GM23338 (cell line): ENCODE results near the gene PRR13. TPM values are rescaled to one million over a fixed set of nuclear protein-coding genes. Genes with fewer than 3 reads are reported as not detected.

Experiments used
- ATAC-seq: fragments of 200-7000 bp; cut with Tn5 transposase; 3 replicates; pipeline ENCODE4 v1.9.1; 2020
- DNase-seq: peaks from one replicate; pipeline ENCODE4 v3.0.0-alpha.2; 2015; ENCODE audit warnings: low spot score
- H2AFZ ChIP-seq: fragments of 200-600 bp; sonication (generic); 2 replicates; pipeline ENCODE4 v1.8.0; 2016; ENCODE audit warnings: antibody characterized with exemption, mild to moderate bottlenecking, moderate library complexity
- H3F3A ChIP-seq: fragments of 200-600 bp; sonication (generic); replicated peaks from 2 replicates; pipeline ENCODE4 v1.8.0; 2017; ENCODE audit warnings: antibody characterized with exemption, mixed run types, low read depth
- H3K27ac ChIP-seq: fragments of 200-600 bp; sonication (generic); 2 replicates; pipeline ENCODE4 v1.6.1; 2016; ENCODE audit warnings: low read depth
- H3K27me3 ChIP-seq: fragments of 200-600 bp; sonication (generic); 2 replicates; pipeline ENCODE4 v1.8.0; 2016; ENCODE audit warnings: mild to moderate bottlenecking, mixed run types, moderate library complexity; ENCODE audit not compliant: insufficient read depth
- H3K36me3 ChIP-seq: fragments of 200-600 bp; sonication (generic); 2 replicates; pipeline ENCODE4 v1.8.0; 2016; ENCODE audit warnings: mild to moderate bottlenecking; ENCODE audit not compliant: insufficient read depth
- H3K4me1 ChIP-seq: fragments of 200-600 bp; sonication (generic); 2 replicates; pipeline ENCODE4 v1.8.0; 2016; ENCODE audit warnings: mild to moderate bottlenecking, moderate library complexity; ENCODE audit not compliant: insufficient read depth
- H3K4me2 ChIP-seq: fragments of 200-600 bp; sonication (generic); 2 replicates; pipeline ENCODE4 v1.7.1; 2017; ENCODE audit warnings: mixed run types
- H3K4me3 ChIP-seq: fragments of 200-600 bp; sonication (generic); 2 replicates; pipeline ENCODE4 v1.6.1; 2016; ENCODE audit warnings: mixed run types
- H3K79me2 ChIP-seq: fragments of 200-600 bp; sonication (generic); replicated peaks from 2 replicates; pipeline ENCODE4 v1.8.0; 2017; ENCODE audit warnings: mild to moderate bottlenecking; ENCODE audit not compliant: insufficient read depth
- H3K9me2 ChIP-seq: fragments of 200-600 bp; sonication (generic); 2 replicates; pipeline ENCODE4 v1.8.0; 2017; ENCODE audit not compliant: insufficient read depth
- H4K20me1 ChIP-seq: fragments of 200-600 bp; sonication (generic); replicated peaks from 2 replicates; pipeline ENCODE4 v1.8.0; 2017; ENCODE audit warnings: mild to moderate bottlenecking; ENCODE audit not compliant: insufficient read depth
- H3K27ac Mint-ChIP-seq: 2 replicates; pipeline ENCODE4 v1.8.0; 2020; ENCODE audit warnings: inconsistent platforms, mild to moderate bottlenecking, moderate library complexity, mixed read lengths
- H3K27me3 Mint-ChIP-seq: 3 replicates; pipeline ENCODE4 v1.8.0; 2022; ENCODE audit warnings: low read depth, mild to moderate bottlenecking, moderate library complexity, mixed read lengths, inconsistent platforms; ENCODE audit not compliant: insufficient read depth, poor library complexity
- H3K36me3 Mint-ChIP-seq: 3 replicates; pipeline ENCODE4 v1.8.0; 2021; ENCODE audit warnings: low read depth, mild to moderate bottlenecking, inconsistent platforms, moderate library complexity, mixed read lengths
- H3K4me1 Mint-ChIP-seq: 3 replicates; pipeline ENCODE4 v1.8.0; 2020; ENCODE audit warnings: mild to moderate bottlenecking, inconsistent platforms, mixed read lengths
- H3K4me3 Mint-ChIP-seq: 3 replicates; pipeline ENCODE4 v1.8.0; 2021; ENCODE audit warnings: moderate library complexity, mild to moderate bottlenecking, inconsistent platforms, mixed read lengths
- H3K9me3 Mint-ChIP-seq: 3 replicates; pipeline ENCODE4 v1.8.0; 2020; ENCODE audit warnings: moderate library complexity, mild to moderate bottlenecking, inconsistent platforms, mixed read lengths
- EZH2phosphoT487 ChIP-seq: fragments of 200-600 bp; sonication (generic); IDR thresholded peaks from one replicate; pipeline ENCODE4 v1.8.1; 2018; ENCODE audit warnings: antibody characterized with exemption; ENCODE audit not compliant: unreplicated experiment
- JUNB ChIP-seq: IDR thresholded peaks from one replicate; pipeline ENCODE4 v1.6.1; 2016; ENCODE audit warnings: antibody characterized with exemption; ENCODE audit not compliant: unreplicated experiment
- NANOG ChIP-seq: IDR thresholded peaks from 2 replicates; pipeline ENCODE4 v1.6.1; 2016; ENCODE audit warnings: antibody characterized with exemption, borderline replicate concordance
- REST ChIP-seq: IDR thresholded peaks from one replicate; pipeline ENCODE4 v1.6.1; 2018; ENCODE audit warnings: antibody characterized with exemption; ENCODE audit not compliant: unreplicated experiment
- STAT1 ChIP-seq: IDR thresholded peaks from one replicate; pipeline ENCODE4 v1.6.1; 2016; ENCODE audit warnings: antibody characterized with exemption; ENCODE audit not compliant: unreplicated experiment
- ZNF114 ChIP-seq: fragments of 250-450 bp; sonication (Bioruptor Pico); IDR thresholded peaks from 2 replicates; pipeline ENCODE4 v1.5.0; 2020; ENCODE audit warnings: mild to moderate bottlenecking, moderate library complexity
- ZNF331 ChIP-seq: fragments of 250-450 bp; sonication (Bioruptor Pico); IDR thresholded peaks from 2 replicates; pipeline ENCODE4 v1.5.0; 2020; ENCODE audit warnings: low read depth, mild to moderate bottlenecking, moderate library complexity
- ZNF462 ChIP-seq: fragments of 250-450 bp; sonication (Bioruptor Pico); IDR thresholded peaks from 2 replicates; pipeline ENCODE4 v1.5.0; 2020; ENCODE audit warnings: mild to moderate bottlenecking, moderate library complexity
- polyA plus RNA-seq: library from polyadenylated mRNA; unstranded; fragments of >200 nt; fragmentation: Nextera tagmentation; extraction: Ambion mirVana; gene quantifications from 2 replicates; pipeline ENCODE4 v1.2.1, GENCODE V29; 2016
- total RNA-seq: library from RNA; depleted of rRNA; stranded (reverse); fragments of >200 nt; shearing (Covaris generic); gene quantifications from 2 replicates; pipeline ENCODE4 v1.2.3, GENCODE V29; 2014

The PRR13 gene
- total and polyA plus RNA-seq, 2 experiments from 2014 or later: 70.5 to 303 TPM

GRCh38 chr12:53479331-53479730 lies 37.8 kb downstream of the PRR13 start:
- H3K9me3 Mint-ChIP-seq: no peaks in the 10 kb centered on the region
- no peak overlapping the region for H3K27ac Mint-ChIP-seq
- H3F3A ChIP-seq: peaks cover 58% of the 10 kb centered on the region
- peaks cover 47% of the 10 kb centered on the region for H3K4me1 Mint-ChIP-seq
- peaks cover 20% of the 10 kb centered on the region for H3K79me2 ChIP-seq
- peaks cover 91% of the 10 kb centered on the region for H3K36me3 Mint-ChIP-seq
- peak overlapping the region; percentile 71 for H3K27ac ChIP-seq
- H3K27me3 Mint-ChIP-seq: peaks cover 30% of the 10 kb centered on the region
- TF ChIP-seq EZH2phosphoT487: no peak
- no peak for TF ChIP-seq ZNF331 (CRISPR knock-in tag)
- TF ChIP-seq ZNF114 (CRISPR knock-in tag): no peak
- no peak for TF ChIP-seq JUNB
- TF ChIP-seq ZNF462 (CRISPR knock-in tag): no peak
- TF ChIP-seq NANOG: no peak
- no peak for TF ChIP-seq STAT1
- TF ChIP-seq REST: no peak
- H3K36me3 ChIP-seq: peaks cover 53% of the 10 kb centered on the region
- no peak overlapping the region for H3K4me2 ChIP-seq
- no peak overlapping the region for H2AFZ ChIP-seq
- H3K27me3 ChIP-seq: no peaks in the 10 kb centered on the region
- peaks cover 62% of the 10 kb centered on the region for H4K20me1 ChIP-seq
- H3K4me3 Mint-ChIP-seq: no peak overlapping the region
- ATAC-seq: no peak
- H3K4me3 ChIP-seq: no peak overlapping the region
- H3K9me2 ChIP-seq: no peaks in the 10 kb centered on the region
- DNase-seq: no peak
- H3K4me1 ChIP-seq: peaks cover 29% of the 10 kb centered on the region
